HL-60/S4 treated with phorbol 12-myristate 13-acetate at 8.2 ng/mL for 4 days and 3 days (cell line): Measurements from ENCODE around the gene RPS8.
"Not testable (repeated sequence)": the region's sequence is repeated elsewhere in the genome, so short reads cannot be mapped to it uniquely, and the experiment has no call there.

Source experiments
- in situ Hi-C: fragments of 300-500 bp; cut with MboI; formaldehyde crosslinking; loops from 2 replicates; pipeline ENCODE4 v1.15.0; 2022; ENCODE audit warnings: low sequenced_read_pairs

The RPS8 gene

GRCh38 chr1:44775078-44775929 is at the start of gene RPS8:
RPS8 (plus strand) TSS chr1:44775540; CDS start chr1:44775597, 57 bp downstream.
- in situ Hi-C loops: no loop called here

DNA sequence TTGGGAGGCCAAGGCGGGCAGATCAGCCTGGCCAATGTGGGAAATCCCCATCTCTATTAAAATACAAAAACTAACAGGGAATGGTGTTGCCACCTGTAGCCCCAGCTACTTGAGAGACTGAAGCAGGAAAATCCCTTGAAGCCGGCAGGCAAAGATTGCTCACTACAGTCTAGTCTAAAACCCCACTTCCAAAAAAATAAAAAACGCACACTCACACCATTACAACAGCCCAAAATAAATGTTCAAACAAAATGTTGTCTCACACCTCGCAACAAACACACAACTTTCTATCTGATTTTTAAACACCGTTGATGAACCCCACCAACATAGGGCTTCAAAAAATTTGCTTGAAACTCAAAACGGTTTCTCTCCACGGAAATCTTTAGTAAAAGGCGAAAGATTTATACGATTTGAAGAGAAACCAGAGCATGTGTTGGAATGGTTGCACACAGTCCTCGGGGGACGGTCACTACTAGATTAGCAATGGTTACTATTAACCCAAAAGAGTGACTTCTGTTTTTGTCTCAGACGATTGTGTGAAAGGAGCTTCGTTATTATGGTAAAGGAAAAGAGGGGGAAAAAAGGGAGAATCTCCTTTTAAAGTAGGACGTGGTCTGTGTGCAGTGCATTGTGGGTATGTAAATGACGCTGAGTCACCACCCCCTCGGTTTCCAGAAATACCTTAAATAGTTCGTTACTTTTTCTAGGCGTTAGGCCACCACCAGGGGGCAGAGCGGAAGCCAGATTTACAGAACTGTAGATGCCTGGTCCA is 44.4 kb upstream of the RPS8 start, which contains the start of gene RNU5D-1:
Gene RNU5D-1, minus strand, starts transcription at position 430 of the 772 bp plus-strand sequence.
- in situ Hi-C loops: no loop called here

DNA sequence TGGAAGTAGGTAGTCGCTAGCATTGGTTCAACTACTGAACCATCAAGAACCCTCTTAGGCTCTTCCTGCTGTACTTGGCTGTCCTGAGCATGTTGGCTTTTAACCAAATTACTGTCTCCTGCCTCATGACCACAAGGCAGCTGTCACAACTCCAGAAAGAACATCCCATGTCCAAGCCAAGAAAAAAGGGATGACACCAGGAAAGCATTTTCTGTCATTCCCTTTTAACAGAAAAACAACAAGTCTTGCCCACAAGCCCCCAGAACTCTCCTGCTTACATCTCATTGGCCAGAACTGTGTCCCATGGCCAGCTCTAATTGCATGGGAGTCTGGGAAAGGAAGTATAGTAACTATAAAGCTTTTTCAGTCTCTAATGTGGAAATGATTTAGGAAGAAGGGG is 42.0 kb upstream of the RPS8 start:
- in situ Hi-C loops: no loop called here

GRCh38 chr1:44733784-44734183 is 41.6 kb upstream of the RPS8 start:
- in situ Hi-C loops: no loop called here

DNA sequence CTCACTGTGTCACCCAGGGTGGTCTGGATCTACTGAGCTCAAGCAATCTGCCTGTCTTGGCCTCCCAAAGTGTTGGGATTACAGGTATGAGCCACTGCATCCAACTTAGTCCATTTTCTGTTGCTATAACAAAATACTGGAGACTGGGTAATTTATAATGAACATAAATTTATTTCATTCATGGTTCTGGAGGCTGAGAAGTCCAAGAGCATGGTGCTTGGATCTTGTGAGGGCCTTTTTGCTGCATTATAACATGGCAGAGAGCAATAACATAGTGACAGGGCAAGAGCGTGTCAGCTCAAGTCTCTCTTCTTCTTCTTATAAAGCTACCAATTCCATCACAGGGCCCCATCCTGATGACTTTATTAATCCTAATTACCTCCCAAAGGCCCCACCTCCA is 39.3 kb upstream of the RPS8 start:
- in situ Hi-C loops: no loop called here

DNA sequence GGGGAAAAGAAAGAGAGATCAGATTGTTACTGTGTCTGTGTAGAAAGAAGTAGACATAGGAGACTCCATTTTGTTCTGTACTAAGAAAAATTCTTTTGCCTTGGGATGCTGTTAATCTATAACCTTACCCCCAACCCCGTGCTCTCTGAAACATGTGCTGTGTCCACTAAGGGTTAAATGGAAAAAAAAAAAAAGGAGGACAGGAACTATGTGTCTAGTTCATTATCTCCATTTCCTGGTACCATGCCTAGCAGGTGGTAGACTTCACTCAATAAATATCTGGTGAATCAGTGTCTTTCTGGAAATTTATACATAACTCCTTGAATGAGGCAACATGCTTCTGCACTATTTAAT is 36.4 kb upstream of the RPS8 start:
- in situ Hi-C loops: not testable (repeated sequence)

DNA sequence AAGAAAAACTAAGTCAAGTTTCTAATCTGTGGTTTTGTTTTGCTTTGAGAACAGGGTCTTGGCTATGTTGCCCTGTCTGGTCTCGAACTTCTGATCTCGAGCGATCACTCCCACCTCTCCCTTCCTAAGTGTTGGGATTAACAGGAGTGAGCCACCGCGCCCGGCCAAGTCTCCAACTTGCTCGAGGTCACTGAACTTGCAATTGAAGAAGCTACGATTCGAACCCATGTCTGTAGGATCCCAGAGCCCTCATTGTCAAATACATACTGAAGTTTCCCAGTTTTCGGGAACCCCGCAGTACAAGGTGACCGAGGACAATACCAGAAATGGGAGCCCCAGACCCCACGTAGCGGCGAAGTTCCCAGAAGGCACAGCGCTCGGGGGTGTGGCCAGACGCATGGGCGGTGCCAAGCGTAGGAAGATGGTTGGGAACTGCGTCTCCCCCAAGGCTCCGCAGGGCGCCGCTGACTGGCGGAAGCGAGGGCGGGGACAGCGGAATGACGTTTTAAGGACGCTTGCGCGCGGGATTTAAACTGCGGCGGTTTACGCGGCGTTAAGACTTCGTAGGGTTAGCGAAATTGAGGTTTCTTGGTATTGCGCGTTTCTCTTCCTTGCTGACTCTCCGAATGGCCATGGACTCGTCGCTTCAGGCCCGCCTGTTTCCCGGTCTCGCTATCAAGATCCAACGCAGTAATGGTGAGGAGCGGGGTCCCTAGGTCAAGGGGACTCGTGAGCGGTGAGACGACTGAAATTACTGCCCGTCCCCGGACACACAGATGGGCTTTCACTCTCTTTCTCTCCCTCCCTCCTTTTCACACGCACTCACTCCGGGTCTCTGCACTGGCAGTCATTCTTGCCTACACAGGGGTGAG is 35.8 kb upstream of the RPS8 start, which contains the start of gene KIF2C:
Gene KIF2C, plus strand, starts transcription at position 531 of the 872 bp plus-strand sequence. Its CDS starts 96 bp downstream, at position 627.
- in situ Hi-C loops: no loop called here

DNA sequence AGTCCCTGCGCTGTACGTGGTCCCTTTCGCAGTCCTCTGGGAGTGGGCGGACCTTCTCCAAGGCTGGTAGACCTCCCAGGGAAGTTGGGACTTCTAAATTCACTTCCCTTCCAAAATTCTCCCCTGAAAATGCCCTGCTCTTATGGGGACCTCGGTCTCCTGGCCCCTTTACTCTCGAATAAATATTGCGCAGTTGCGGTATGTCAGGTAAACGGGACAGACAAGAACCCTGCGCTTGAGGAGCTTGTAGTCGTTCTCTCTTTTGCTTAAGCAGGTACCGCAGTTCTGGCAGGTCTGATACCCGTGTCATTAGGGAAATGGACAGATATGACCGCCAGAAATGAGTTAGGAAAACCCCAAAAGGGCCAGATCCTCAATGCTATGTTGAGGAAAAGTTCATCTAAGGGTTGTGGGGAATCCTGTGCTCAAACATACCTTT is 35.1 kb upstream of the RPS8 start:
- in situ Hi-C loops: no loop called here

DNA sequence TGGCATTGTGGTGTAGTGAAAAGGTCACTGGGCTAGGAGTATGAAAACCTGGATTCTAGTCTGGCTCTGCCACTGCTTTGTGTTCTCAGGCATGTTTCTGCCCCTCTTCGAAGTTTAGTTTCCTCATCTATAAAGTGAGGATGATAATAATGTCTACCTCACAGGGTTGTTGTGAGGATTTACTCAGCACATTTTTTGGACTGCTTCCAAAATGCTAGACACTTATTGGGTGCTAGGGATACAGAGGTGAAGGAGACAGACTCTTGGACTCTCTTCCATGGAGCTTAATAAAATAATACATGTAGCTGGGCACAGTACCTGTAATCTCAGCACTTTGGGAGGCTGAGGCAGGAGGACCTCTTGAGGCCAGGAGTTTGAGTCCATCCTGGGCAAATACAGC is 32.1 kb upstream of the RPS8 start:
- in situ Hi-C loops: no loop called here

GRCh38 chr1:44747878-44748277 is 27.5 kb upstream of the RPS8 start:
- in situ Hi-C loops: no loop called here

- in situ Hi-C loops: no loop called here
Measured at GRCh38 chr1:44757420-44757819, 17.9 kb upstream of the RPS8 start.

DNA sequence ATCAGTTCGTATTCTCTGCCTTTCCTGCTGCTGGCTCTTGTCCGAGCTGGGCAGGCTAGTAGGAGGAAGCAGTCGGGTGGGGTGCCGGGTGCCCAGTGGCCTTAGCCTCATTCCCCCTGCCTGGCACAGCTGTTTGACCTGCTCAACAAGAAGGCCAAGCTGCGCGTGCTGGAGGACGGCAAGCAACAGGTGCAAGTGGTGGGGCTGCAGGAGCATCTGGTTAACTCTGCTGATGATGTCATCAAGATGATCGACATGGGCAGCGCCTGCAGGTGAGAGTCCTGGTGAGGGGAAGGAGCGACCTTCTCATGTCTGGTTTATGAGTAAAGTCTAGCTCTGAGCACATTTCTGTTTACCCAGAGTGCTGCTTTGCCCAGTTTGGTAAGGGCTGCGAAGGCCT is 16.3 kb upstream of the RPS8 start:
- in situ Hi-C loops: no loop called here

- in situ Hi-C loops: no loop called here
Measured at GRCh38 chr1:44760876-44761275, 14.5 kb upstream of the RPS8 start.

GRCh38 chr1:44766421-44766820 is 8.9 kb upstream of the RPS8 start:
- in situ Hi-C loops: not testable (repeated sequence)

GRCh38 chr1:44775930-44776729 is 790 bp downstream of the RPS8 start:
- in situ Hi-C loops: no loop called here

DNA sequence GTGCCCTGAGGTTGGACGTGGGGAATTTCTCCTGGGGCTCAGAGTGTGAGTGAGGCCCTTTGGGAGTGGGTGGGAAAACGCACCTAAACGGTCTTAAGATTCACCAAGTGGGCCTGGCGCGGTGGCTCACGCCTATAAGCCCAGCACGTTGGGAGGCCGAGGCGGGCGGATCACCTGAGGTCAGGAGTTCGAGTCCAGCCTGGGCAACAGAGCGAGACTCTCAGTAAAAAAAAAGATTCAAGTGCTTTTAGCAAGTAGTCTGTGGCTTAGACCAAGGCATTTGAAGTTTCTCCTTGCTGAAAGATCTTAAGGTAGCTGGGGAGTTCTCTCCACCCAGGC is 1.4 kb downstream of the RPS8 start:
- in situ Hi-C loops: no loop called here

GRCh38 chr1:44777547-44777946 is 2.2 kb downstream of the RPS8 start:
- in situ Hi-C loops: no loop called here

DNA sequence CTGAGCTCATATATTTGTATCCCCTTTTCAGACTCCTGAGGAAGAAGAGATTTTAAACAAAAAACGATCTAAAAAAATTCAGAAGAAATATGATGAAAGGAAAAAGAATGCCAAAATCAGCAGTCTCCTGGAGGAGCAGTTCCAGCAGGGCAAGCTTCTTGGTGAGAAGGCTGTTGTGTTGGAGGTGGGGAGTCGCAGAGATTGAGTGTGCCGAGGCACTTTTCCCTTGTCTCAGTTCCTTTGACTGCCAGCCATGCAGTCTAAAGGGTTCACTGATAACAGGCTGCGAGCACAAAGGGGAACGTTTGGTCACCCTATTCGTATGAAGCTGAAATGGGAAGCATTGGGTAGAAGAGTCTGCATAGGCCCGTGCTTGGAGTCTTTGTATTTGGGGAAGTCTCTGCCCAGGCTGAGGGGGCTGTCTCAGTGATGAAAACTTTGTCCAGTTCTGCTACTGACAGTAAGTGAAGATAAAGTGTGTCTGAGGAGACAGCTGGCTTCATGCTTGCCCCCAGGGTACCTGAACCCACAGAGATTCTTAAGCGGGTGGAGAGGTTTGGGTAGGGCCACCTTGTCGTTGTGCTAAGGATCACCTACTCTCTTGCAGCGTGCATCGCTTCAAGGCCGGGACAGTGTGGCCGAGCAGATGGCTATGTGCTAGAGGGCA is 2.8 kb downstream of the RPS8 start:
- in situ Hi-C loops: no loop called here

DNA sequence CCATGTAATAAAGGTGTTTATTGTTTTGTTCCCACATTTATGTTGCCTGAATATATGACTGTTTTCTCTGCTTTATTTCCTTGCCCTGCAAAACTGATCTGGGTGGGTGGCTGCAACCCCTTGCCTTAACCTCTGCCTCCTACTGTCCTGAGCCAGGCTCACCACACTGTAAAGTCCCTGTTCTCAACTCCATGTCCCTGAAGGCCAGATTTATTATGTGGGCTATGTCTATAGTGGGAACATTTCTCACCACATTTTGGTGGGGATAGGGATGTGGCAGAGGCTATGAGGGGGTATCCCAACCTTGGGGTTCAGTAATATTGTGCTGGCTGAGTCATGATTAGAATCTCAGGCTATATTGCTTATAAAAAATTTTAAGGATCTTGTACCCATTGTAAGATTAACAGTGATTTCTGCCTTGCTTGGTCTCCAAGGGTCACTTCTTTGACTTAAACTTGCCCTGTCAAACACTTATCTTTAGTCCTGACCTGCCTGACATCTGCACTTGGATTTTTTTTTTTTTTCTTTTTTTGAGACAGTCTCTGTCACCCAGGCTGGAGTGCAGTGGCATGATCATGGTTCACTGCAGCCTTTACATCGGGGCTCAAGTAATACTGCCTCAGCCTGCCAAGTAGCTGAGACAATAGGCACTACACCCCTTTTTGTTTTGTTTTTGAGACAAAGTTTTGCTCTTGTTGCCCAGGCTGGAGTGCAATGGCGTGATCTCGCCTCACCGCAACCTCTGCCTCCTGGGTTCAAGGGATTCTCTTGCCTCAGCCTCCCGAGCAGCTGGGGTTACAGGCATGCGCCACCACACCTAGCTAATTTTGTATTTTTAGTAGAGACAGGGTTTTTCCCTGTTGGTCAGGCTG is 3.6 kb downstream of the RPS8 start:
- in situ Hi-C loops: no loop called here
